Posterior vena cava (tissue), 2 donors: ENCODE data around the gene MROH8. TPM values are rescaled to one million over a fixed set of nuclear protein-coding genes. Genes with fewer than 3 reads are reported as not detected.

Source experiments
- DNase-seq: peaks from one replicate; pipeline ENCODE4 v3.0.0-alpha.2; 2020; ENCODE audit warnings: low spot score
- intact Hi-C, 2 donors: fragments of 100-400 bp; cut with DNase I; formaldehyde crosslinking; loops; one replicate each; pipeline versions ENCODE4 v1.14.1 to v1.14.2; 2022 to 2023
- total RNA-seq, 2 donors: library from RNA; stranded (reverse); fragmentation: NEBNext Ultra II Directional; extraction: Animal tissue kit (Norgen Biotek cat#: 25700); gene quantifications; one replicate each; pipeline ENCODE4 v1.2.1, GENCODE V29; 2021
- donor health status: DM: yes; HTN: yes; CAD: no.
- donor health status: DM: yes; HTN: yes; CAD: no.

MROH8 gene
- total RNA-seq, 2 donors from 2014 or later = 3.0 to 3.6 TPM

GRCh38 chr20:37201827-37202162 is 22.4 kb upstream of the MROH8 start:
- DNase-seq = no peak
- intact Hi-C loops = loop anchor here in 1 of 2 donors (5.0 kb wide), 1 partner anchor 326 kb away; the partner anchor contains the start of gene BLCAP

GRCh38 chr20:37200926-37201826 is 21.8 kb upstream of the MROH8 start:
- intact Hi-C loops = loop anchor here in 1 of 2 donors (5.0 kb wide), 1 partner anchor 326 kb away; the partner anchor contains the start of gene BLCAP
- no peak for DNase-seq

DNA sequence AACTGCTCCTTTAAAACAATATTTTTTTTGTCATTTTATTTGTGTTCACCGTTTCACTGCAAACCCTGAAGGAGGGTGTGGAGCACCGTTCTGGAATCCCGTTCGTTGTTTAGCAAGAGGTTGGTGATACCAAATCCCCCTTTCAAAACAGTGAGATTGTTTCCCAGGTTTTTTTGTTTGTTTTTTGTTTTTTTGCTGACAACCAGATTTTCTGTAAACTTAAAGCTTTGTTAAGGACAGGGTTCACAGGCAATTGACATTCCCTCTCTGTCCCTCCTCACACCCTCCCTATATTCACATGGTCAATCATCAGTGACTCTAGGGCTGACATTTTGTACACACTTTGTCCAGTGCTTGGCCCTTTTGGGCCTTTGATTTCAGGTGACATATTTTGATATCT is 21.0 kb upstream of the MROH8 start:
- no peak for DNase-seq
- intact Hi-C loops = loop anchor here in 1 of 2 donors (5.0 kb wide), 1 partner anchor 327 kb away; the partner anchor contains the start of gene BLCAP

DNA sequence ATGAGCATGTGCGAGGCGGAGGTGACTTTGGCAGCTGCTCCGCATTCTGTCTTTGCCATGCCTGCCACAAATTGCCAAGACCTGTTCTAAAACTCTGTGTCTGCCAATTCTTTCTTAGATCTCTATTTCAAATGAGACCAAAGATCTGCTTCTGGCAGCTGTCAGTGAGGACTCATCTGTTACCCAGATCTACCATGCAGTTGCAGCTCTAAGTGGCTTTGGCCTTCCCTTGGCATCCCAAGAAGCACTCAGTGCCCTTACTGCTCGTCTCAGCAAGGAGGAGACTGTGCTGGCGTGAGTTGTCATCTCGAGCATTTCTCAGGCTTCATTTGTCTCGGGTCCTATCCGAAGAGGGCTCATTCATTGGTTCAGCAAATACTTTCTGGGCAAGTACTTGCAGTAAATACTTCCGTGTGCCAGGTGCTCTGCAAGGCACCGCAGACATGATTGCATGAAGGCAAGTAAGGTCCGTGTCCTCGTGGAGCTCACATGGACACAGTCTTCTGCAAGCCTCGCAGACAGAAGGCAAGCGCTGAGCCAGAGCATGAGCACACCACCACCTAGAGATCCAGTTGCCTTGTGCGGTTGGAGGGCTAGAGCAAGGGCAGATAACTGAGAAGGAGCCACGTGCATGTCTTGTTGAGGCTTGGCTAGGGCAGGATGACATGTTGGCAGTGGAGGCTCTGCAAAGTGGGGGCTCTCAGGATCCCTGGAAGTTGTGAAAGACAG is 19.7 kb upstream of the MROH8 start:
- intact Hi-C loops = no loop called here
- DNase-seq = no peak

DNA sequence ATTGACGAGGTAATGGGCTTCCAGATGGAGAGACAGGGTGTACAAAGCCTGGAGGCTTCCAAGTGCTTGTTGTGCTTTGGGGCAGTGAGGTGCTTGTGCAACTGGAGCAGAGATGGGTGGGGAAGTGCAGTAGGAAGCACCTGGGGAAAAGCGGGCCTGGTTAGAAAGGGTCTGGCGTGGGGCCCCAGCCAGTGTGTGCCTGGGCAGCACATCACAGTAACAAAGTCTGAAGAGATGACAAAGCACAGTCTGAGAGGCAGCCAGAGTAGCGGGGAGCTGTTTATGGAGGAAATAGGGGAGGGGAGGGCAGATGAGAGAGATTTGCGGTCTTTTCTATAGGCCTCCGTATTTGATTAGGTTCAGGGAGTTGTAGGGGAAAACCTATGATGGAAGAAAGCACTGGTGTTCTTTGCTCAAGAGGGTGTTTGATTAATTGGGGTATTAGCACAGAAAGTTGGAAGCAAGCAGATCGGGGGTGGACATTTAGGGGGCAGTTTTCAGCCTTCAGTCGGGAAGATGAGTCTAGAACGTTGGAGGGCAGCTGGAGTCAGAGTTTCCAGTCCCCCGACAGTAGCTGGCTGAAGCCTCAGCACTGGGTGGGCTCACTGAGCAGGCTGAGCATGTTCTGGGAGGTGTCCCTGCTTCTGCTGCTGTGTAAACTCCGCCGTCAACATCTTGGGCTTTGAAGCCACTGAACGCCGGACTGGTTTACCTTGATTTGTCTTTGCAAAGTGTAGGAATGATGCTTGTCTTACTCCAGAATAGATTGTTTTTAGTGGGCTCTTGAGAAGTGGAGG is 15.5 kb upstream of the MROH8 start:
- DNase-seq = peak; percentile 79
- intact Hi-C loops = no loop called here

- intact Hi-C loops = no loop called here
- peak; percentile 58 for DNase-seq
Observed at GRCh38 chr20:37193821-37194220, 14.5 kb upstream of the MROH8 start.

- intact Hi-C loops = no loop called here
- DNase-seq = no peak
Observed at GRCh38 chr20:37193226-37193625, 13.9 kb upstream of the MROH8 start.

DNA sequence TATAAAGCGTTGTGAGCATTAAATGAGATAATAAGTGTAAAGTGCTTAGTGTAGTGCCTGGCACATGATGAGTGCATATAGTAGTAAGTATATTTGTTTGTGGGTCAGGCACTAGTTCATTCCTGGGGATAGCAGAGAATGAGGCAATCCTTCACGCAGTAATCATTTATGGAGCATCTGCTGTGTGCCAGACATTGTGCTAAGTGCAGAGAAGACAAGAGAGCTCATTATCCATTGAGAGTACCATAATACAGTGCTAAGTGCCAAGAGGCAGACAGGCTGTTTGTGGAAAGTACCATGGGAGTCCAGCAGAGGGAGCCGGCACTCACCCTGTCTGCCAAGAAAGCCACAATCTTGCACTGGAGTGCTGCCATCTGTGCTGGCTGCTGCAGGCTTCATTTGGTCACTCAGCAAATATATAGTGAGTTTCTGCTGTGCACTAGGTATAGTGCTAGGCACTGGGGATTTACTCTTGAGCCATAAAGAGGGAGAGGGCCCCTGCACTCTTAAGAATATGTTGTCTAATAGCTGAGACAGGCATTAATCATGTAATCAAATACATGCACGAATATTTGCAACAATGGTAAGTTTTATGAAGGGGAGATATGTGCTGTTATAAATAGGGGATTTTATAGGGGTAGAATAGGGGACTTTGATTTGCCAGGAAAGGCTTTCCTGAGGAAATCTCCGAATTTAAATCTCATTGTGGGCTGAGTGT is 12.9 kb upstream of the MROH8 start:
- DNase-seq = peak; percentile 96
- intact Hi-C loops = no loop called here

DNA sequence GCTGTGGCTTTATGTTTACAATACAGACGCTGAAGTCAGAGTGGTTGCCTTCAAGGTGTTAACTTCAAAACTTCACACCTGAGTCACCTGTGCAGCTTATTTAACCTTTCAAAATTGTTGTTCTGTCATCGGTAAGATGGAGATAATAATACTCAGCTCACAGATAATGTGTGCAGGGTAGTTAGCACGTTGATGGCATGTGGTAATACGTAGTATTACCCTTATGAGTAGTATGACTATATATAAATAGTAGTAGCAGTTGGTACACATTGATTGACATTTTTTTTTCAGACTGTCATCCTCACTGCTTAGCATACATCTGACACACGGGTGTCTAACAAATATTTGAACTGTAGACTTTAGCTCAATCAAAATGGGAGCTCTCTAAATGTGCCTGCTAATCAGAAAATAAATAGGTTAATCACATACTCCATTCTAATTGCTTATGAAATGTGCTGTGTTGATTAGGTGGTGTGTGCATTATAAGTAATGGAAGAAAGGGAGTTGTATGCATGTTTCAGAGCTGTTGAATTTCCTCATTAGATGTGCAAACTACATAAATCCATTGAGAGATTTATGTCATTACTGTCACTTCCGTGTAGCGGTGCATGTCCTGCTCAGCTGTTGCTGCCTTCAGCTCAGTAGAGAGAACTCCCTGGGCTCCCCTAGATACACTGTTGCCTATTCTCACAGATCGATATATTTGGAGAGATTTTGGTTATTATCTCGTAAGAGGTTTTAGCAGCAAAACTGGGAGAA is 11.2 kb upstream of the MROH8 start:
- DNase-seq = no peak
- intact Hi-C loops = no loop called here

GRCh38 chr20:37189416-37190016 is 10.2 kb upstream of the MROH8 start:
- intact Hi-C loops = no loop called here
- no peak for DNase-seq

GRCh38 chr20:37188787-37189186 is 9.4 kb upstream of the MROH8 start:
- DNase-seq = no peak
- intact Hi-C loops = no loop called here

- peak; percentile 16 for DNase-seq
- intact Hi-C loops = no loop called here
Observed at GRCh38 chr20:37185686-37186085, 6.3 kb upstream of the MROH8 start.

- no peak for DNase-seq
- intact Hi-C loops = no loop called here
Observed at GRCh38 chr20:37179683-37180524, 556 bp upstream of the MROH8 start.

GRCh38 chr20:37172836-37173235 is 6.5 kb downstream of the MROH8 start:
- intact Hi-C loops = no loop called here

GRCh38 chr20:37166867-37167266 is 12.5 kb downstream of the MROH8 start:
- no peak for DNase-seq
- intact Hi-C loops = no loop called here

More at GRCh38 chr20:37172836-37173235, 6.5 kb downstream of the MROH8 start:
- no peak for DNase-seq

DNA sequence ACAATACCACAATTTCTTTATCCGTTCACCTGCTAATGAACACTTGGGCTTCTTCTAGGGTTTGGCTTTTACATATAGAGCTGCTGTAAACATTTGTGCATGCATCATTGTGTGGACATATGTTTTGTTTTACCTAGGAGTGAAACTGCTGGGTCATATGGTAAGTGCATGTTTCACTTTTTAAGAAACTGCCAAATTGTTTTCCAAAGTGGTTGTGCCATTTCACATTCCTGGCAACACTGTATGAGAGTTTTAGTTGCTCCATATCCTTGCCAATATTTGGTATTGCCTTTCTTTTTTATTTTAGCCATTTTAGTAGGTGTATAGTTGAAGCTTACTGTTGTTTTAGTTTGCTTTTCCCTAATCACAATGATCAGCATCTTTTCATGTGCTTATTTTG is 14.3 kb downstream of the MROH8 start:
- intact Hi-C loops = no loop called here
- no peak for DNase-seq
